Astrocyte of the cerebellum (primary cell): ENCODE measurements around the gene APBA3.
"Not testable (repeated sequence)": the region's sequence is repeated elsewhere in the genome, so short reads cannot be mapped to it uniquely, and the experiment has no call there.

ENCODE experiments used
- DNase-seq: peaks from one replicate; pipeline ENCODE4 v3.0.0-alpha.2; 2011; ENCODE audit warnings: low read depth
- H3K4me3 ChIP-seq: 2 replicates; pipeline ENCODE4 v1.5.1; 2011; ENCODE audit warnings: mild to moderate bottlenecking, low read depth, low read length, moderate library complexity
- in situ Hi-C: cut with HindIII; loops from 2 replicates; pipeline ENCODE4 v1.10.0; 2017; ENCODE audit warnings: low sequenced_read_pairs
- TF ChIP-seq, protein P1 (sequence below): IDR thresholded peaks from 2 replicates; pipeline ENCODE4 v1.5.1; 2012; ENCODE audit warnings: low read length, low read depth, moderate library complexity, mild to moderate bottlenecking; ENCODE audit errors: missing control alignments

APBA3 gene

DNA sequence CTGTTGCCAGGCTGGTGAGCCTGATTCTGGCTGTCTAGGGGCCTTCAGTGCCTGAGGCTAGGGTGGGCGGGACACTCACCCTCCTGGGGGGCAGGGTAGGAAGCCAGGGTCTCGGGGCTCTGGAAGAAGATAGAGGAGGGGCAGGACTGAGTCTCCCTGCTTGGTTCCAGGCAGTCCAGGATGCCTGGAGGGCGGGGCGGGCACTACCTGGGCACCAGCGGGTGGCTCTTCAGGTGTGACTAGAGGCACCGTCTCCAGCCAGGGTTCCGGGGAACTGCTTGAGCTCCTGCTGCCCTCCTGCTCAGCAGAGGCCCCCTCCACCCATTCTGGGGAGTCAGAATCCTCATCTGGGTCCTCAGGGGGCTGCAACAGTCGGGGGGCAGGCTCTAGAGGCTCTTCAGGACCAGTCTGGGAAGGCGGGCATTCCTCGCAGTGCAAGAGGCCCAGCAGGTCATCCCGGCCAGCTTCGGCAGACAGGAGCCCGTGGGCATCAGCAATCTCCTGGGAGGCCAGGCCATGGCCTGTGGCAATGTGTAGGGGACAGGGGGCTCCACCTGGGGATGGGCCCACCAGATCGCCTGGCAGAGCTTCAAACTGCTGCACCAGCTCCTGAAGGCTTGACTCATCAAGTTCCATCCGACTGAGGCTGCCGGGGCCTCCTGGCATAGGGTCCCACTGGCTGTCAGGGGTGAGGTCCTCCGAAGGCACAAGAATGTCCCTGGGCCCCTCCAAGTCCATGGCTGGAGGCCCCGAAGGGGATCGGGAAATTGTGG is 1.8 kb downstream of the APBA3 start:
- in situ Hi-C loops, result no loop called here
- DNase-seq, result no peak
- no peak overlapping the region for H3K4me3 ChIP-seq
- TF ChIP-seq, protein P1, sequence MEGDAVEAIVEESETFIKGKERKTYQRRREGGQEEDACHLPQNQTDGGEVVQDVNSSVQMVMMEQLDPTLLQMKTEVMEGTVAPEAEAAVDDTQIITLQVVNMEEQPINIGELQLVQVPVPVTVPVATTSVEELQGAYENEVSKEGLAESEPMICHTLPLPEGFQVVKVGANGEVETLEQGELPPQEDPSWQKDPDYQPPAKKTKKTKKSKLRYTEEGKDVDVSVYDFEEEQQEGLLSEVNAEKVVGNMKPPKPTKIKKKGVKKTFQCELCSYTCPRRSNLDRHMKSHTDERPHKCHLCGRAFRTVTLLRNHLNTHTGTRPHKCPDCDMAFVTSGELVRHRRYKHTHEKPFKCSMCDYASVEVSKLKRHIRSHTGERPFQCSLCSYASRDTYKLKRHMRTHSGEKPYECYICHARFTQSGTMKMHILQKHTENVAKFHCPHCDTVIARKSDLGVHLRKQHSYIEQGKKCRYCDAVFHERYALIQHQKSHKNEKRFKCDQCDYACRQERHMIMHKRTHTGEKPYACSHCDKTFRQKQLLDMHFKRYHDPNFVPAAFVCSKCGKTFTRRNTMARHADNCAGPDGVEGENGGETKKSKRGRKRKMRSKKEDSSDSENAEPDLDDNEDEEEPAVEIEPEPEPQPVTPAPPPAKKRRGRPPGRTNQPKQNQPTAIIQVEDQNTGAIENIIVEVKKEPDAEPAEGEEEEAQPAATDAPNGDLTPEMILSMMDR, result no peak

DNA sequence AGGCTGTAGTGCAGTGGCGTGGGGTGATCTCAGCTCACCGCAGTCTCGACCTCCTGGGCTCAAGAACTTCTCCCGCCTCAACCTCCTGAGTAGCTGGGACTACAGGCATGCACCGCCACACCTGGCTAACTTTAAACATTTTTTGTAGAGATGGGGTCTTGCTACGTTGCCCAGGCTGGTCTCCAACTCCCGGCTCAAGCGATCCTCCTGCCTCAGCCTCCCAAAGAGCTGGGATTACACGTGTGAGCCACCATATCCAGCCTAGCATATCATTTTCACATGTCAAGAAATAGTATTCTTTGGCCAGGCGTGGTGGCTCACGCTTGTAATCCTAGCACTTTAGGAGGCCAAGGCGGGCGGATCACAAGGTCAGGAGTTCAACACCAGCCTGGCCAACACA is 3.2 kb downstream of the APBA3 start:
- in situ Hi-C loops, DNase-seq, H3K4me3 ChIP-seq: not testable (repeated sequence)

DNA sequence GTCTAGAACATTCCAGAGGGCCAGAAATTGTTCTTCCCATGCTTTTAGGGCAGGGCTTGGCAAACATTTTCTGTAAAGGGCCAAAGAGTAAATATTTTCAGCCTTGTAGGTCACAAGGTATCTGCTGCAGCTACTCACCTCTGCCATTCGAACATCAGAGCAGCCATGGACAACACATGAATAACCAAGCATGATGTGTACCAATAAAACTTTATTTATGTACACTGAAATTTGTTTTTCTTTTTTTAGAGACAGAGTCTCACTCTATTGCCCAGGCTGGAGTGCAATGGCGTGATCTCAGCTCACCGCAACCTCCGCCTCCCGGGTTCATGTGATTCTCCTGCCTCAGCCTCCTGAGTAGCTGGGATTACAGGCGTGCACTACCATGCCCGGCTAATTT is 3.8 kb downstream of the APBA3 start:
- in situ Hi-C loops, DNase-seq, H3K4me3 ChIP-seq: not testable (repeated sequence)

DNA sequence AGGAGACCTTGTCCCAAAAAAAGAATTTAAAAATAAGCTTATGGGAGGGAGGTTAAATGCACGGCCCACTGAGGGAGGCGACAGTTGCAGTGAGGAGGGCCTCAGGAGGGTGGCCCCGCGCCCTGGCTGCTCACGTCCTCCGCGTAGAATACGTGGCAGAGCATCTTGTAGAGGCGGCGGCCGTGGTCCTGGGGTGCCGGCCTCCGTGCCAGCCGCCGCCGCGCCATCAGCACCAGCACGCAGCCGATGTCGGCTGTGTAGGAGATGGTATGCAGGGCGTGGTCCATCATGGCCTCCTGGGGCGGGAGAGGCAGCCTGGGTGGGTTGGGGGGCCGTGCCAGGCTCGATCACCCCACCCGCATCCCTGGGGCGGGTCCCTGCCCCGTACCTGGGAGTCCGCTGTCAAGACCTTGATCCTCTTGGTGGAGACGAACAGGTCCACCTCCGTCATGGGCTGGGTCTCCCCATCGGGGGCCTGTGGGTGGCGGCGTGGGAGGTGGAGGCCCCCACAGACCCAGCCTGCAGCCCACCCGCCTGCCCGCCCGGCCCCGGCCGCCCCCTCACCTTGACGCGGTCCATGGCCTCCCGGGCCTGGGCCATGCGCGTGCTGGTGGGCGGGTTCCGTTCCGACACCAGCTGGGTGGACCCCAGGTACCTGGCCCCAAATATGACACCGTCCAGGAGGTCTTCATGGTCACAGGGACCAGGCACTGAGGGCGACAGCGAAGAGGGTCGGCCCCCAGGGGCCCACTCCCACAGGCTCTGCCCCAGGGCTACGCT is 7.7 kb downstream of the APBA3 start:
- TF ChIP-seq, protein P1, result no peak
- DNase-seq, result no peak
- no peak overlapping the region for H3K4me3 ChIP-seq
- in situ Hi-C loops, result no loop called here

GRCh38 chr19:3752492-3752891 is 9.0 kb downstream of the APBA3 start:
- in situ Hi-C loops, result no loop called here
- TF ChIP-seq, protein P1, result no peak
- DNase-seq, result no peak
- H3K4me3 ChIP-seq, result no peak overlapping the region

DNA sequence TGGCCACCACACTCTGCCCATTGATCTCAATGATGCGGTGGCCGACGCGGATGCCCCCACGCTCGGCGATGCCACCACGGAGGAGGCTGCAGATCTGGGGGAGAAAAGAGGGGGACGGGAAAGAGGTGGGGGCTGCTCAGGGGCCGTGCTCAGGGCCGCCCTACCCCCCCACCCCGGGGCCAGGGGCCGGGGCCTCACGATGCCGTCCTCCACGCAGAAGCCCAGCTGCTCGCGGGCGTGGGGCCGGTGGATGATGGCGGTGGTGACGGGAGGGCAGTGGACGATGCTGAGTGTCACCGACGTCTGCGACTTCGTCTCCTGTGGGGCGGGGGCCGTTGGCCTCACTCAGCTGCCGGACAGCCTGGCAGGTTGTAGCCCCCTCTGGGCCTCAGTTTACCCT is 10.3 kb downstream of the APBA3 start:
- TF ChIP-seq, protein P1, result no peak
- in situ Hi-C loops, result no loop called here
- DNase-seq, result no peak
- H3K4me3 ChIP-seq, result no peak overlapping the region

GRCh38 chr19:3750211-3750610 is 11.3 kb downstream of the APBA3 start:
- no peak overlapping the region for H3K4me3 ChIP-seq
- TF ChIP-seq, protein P1, result no peak
- in situ Hi-C loops, result no loop called here
- DNase-seq, result no peak
